HepG2 (cell line): Measurements from ENCODE around the gene KCTD6. TPM values are rescaled to one million over a fixed set of nuclear protein-coding genes. Genes with fewer than 3 reads are reported as not detected.
A peak's percentile ranks its signal among the peaks of the same experiment; 100 is the strongest.

Source experiments
- FOSL1 ChIP-seq: sonication (generic); formaldehyde crosslinking; IDR thresholded peaks from 2 replicates; pipeline ENCODE4 v1.9.0; 2021; ENCODE audit warnings: missing genetic modification reagents, borderline replicate concordance
- FOXC1 ChIP-seq: sonication (generic); formaldehyde crosslinking; IDR thresholded peaks from 2 replicates; pipeline ENCODE4 v1.8.0; 2022; ENCODE audit warnings: mild to moderate bottlenecking, missing genetic modification reagents, borderline replicate concordance
- PHB2 ChIP-seq: fragments of 450-650 bp; IDR thresholded peaks from 2 replicates; pipeline ENCODE4 v1.6.1; 2018; ENCODE audit not compliant: partially characterized antibody
- RFX3 ChIP-seq: IDR thresholded peaks from 2 replicates; pipeline ENCODE4 v1.6.1; 2016; ENCODE audit warnings: missing biosample characterization, missing genetic modification reagents
- TEAD2 ChIP-seq: sonication (generic); formaldehyde crosslinking; IDR thresholded peaks from 2 replicates; pipeline ENCODE4 v1.9.0; 2021; ENCODE audit warnings: missing genetic modification reagents
- TGIF2 ChIP-seq: IDR thresholded peaks from 2 replicates; pipeline ENCODE4 v1.6.1; 2016; ENCODE audit warnings: control low read depth, missing compliant biosample characterization
- ZFP90 ChIP-seq: sonication (generic); formaldehyde crosslinking; IDR thresholded peaks from 2 replicates; pipeline ENCODE4 v1.8.0; 2022; ENCODE audit warnings: missing genetic modification reagents, mild to moderate bottlenecking, inconsistent platforms, borderline replicate concordance
- ZNF292 ChIP-seq: sonication (generic); formaldehyde crosslinking; IDR thresholded peaks from 2 replicates; pipeline ENCODE4 v1.8.1; 2022; ENCODE audit warnings: mild to moderate bottlenecking, low read depth, missing genetic modification reagents, borderline replicate concordance
- ZNF496 ChIP-seq: sonication (generic); formaldehyde crosslinking; IDR thresholded peaks from 2 replicates; pipeline ENCODE4 v1.8.1; 2023; ENCODE audit warnings: mild to moderate bottlenecking, moderate library complexity, missing genetic modification reagents; ENCODE audit not compliant: insufficient replicate concordance
- ZNF598 ChIP-seq: sonication (generic); formaldehyde crosslinking; IDR thresholded peaks from 2 replicates; pipeline ENCODE4 v1.5.1; 2020; ENCODE audit warnings: mild to moderate bottlenecking, missing genetic modification reagents, borderline replicate concordance
- ZSCAN9 ChIP-seq: IDR thresholded peaks from 2 replicates; pipeline ENCODE4 v1.6.1; 2016; ENCODE audit warnings: borderline replicate concordance
- polyA plus RNA-seq, 8 experiments: library from polyadenylated mRNA; depleted of rRNA in 3 of 8; stranded (reverse) in 7 of 8; unstranded in 1 of 8; fragments of >200 nt; fragmentation: Illumina TruSeq in 4 of 8; extraction: Trizol in 4 of 8; gene quantifications; 2 replicates each; pipeline versions ENCODE4 v1.2.1 to v1.2.3, GENCODE V29; 2011 to 2016; ENCODE audit warnings: low read depth in 4 of 8, missing spikeins in 1 of 8, mixed read lengths in 1 of 8; ENCODE audit not compliant: insufficient read depth in 1 of 8
- total RNA-seq, 5 experiments: library from RNA; depleted of rRNA; stranded (reverse); fragments of >200 nt; fragmentation: Illumina TruSeq; extraction: Trizol; gene quantifications; 2 replicates each; pipeline ENCODE4 v1.2.3, GENCODE V29; 2016; ENCODE audit warnings: low read depth in 1 of 5
- TF ChIP-seq, protein P1 (sequence below): sonication (generic); formaldehyde crosslinking; IDR thresholded peaks from 2 replicates; pipeline ENCODE4 v1.5.0; 2020; ENCODE audit warnings: mild to moderate bottlenecking, missing genetic modification reagents, borderline replicate concordance
- TF ChIP-seq, protein P2 (sequence below): sonication (generic); formaldehyde crosslinking; IDR thresholded peaks from 2 replicates; pipeline ENCODE4 v1.4.0; 2020; ENCODE audit warnings: missing genetic modification reagents
- TF ChIP-seq, protein P3 (sequence below): sonication (generic); formaldehyde crosslinking; IDR thresholded peaks from 2 replicates; pipeline ENCODE4 v1.8.0; 2022; ENCODE audit warnings: missing genetic modification reagents, mild to moderate bottlenecking, borderline replicate concordance
- TF ChIP-seq, protein P4 (sequence below): sonication (generic); formaldehyde crosslinking; IDR thresholded peaks from 2 replicates; pipeline ENCODE4 v1.5.1; 2020; ENCODE audit warnings: missing genetic modification reagents, mild to moderate bottlenecking, borderline replicate concordance

The KCTD6 gene
- total and polyA plus RNA-seq, 2 of the 13 experiments (the other 11 are each of a cell fraction or from before 2014, with no cell fraction given): 13.4 to 14.2 TPM

DNA sequence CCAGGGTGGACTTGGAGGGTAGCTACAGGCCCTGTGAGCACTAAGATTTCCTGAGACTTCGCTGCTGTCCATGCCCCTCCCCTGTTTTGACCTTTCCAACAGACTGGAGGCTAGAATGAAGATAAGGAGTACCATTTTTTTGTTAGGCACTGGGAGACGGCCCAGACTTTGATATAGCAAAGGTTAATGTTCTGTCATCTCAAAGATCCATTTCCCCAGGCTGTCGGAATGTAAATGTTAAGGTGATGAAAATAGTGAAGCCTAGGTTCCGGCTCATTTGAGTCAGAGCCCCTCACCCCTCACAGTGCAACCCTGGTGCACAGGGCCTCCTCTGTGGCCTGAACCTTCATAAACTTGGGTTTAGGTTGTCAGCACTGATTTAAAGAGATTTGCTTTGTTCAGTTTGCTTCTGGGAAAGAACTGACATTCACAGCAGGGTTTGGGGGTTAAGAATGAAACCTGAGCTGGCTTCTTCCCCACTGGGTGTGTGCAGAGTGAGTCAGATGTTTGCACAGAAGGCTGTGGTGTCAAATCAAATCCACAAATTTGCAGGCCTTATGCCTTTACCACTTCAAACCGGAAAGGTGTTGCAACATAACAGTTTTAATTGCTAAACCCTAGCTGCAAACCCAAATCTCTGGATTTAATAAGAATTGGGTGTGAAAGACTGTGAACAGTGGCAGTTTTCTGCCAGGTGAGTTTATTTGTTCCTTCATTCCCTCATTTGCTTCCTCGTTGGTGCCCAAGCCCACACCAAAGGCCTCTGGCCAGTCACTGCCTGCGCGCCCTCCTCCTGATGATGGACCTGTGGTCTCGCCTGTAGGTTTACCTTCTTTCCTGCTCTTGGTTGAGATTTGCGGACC is 20.6 kb upstream of the KCTD6 start (continued):
- TF ChIP-seq, protein P1, sequence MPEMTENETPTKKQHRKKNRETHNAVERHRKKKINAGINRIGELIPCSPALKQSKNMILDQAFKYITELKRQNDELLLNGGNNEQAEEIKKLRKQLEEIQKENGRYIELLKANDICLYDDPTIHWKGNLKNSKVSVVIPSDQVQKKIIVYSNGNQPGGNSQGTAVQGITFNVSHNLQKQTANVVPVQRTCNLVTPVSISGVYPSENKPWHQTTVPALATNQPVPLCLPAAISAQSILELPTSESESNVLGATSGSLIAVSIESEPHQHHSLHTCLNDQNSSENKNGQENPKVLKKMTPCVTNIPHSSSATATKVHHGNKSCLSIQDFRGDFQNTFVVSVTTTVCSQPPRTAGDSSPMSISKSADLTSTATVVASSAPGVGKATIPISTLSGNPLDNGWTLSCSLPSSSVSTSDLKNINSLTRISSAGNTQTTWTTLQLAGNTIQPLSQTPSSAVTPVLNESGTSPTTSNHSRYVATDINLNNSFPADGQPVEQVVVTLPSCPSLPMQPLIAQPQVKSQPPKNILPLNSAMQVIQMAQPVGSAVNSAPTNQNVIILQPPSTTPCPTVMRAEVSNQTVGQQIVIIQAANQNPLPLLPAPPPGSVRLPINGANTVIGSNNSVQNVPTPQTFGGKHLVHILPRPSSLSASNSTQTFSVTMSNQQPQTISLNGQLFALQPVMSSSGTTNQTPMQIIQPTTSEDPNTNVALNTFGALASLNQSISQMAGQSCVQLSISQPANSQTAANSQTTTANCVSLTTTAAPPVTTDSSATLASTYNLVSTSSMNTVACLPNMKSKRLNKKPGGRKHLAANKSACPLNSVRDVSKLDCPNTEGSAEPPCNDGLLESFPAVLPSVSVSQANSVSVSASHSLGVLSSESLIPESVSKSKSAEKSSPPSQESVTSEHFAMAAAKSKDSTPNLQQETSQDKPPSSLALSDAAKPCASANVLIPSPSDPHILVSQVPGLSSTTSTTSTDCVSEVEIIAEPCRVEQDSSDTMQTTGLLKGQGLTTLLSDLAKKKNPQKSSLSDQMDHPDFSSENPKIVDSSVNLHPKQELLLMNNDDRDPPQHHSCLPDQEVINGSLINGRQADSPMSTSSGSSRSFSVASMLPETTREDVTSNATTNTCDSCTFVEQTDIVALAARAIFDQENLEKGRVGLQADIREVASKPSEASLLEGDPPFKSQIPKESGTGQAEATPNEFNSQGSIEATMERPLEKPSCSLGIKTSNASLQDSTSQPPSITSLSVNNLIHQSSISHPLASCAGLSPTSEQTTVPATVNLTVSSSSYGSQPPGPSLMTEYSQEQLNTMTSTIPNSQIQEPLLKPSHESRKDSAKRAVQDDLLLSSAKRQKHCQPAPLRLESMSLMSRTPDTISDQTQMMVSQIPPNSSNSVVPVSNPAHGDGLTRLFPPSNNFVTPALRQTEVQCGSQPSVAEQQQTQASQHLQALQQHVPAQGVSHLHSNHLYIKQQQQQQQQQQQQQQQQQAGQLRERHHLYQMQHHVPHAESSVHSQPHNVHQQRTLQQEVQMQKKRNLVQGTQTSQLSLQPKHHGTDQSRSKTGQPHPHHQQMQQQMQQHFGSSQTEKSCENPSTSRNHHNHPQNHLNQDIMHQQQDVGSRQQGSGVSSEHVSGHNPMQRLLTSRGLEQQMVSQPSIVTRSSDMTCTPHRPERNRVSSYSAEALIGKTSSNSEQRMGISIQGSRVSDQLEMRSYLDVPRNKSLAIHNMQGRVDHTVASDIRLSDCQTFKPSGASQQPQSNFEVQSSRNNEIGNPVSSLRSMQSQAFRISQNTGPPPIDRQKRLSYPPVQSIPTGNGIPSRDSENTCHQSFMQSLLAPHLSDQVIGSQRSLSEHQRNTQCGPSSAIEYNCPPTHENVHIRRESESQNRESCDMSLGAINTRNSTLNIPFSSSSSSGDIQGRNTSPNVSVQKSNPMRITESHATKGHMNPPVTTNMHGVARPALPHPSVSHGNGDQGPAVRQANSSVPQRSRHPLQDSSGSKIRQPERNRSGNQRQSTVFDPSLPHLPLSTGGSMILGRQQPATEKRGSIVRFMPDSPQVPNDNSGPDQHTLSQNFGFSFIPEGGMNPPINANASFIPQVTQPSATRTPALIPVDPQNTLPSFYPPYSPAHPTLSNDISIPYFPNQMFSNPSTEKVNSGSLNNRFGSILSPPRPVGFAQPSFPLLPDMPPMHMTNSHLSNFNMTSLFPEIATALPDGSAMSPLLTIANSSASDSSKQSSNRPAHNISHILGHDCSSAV: peak; percentile 63; the same call in 1 of the 2 replicates
- TF ChIP-seq, protein P2, sequence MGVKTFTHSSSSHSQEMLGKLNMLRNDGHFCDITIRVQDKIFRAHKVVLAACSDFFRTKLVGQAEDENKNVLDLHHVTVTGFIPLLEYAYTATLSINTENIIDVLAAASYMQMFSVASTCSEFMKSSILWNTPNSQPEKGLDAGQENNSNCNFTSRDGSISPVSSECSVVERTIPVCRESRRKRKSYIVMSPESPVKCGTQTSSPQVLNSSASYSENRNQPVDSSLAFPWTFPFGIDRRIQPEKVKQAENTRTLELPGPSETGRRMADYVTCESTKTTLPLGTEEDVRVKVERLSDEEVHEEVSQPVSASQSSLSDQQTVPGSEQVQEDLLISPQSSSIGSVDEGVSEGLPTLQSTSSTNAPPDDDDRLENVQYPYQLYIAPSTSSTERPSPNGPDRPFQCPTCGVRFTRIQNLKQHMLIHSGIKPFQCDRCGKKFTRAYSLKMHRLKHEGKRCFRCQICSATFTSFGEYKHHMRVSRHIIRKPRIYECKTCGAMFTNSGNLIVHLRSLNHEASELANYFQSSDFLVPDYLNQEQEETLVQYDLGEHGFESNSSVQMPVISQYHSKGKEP (CRISPR knock-in tag): no peak
- TF ChIP-seq, protein P3, sequence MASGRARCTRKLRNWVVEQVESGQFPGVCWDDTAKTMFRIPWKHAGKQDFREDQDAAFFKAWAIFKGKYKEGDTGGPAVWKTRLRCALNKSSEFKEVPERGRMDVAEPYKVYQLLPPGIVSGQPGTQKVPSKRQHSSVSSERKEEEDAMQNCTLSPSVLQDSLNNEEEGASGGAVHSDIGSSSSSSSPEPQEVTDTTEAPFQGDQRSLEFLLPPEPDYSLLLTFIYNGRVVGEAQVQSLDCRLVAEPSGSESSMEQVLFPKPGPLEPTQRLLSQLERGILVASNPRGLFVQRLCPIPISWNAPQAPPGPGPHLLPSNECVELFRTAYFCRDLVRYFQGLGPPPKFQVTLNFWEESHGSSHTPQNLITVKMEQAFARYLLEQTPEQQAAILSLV: no peak
- TF ChIP-seq ZNF496 (CRISPR knock-in tag) (no peak), ZNF598 (CRISPR knock-in tag) (no peak), TGIF2 (peak; percentile 55; the same call in 1 of the 2 replicates), ZNF292 (CRISPR knock-in tag) (peak; percentile 89; the same call in 1 of the 2 replicates), FOSL1 (CRISPR knock-in tag) (peak; percentile 100), TEAD2 (CRISPR knock-in tag) (no peak), ZFP90 (CRISPR knock-in tag) (peak; percentile 52; the same call in 1 of the 2 replicates), ZSCAN9 (CRISPR knock-in tag) (peak; percentile 81; the same call in 1 of the 2 replicates), RFX3 (CRISPR knock-in tag) (no peak), PHB2 (no peak), FOXC1 (CRISPR knock-in tag) (no peak)
- TF ChIP-seq, protein P4, sequence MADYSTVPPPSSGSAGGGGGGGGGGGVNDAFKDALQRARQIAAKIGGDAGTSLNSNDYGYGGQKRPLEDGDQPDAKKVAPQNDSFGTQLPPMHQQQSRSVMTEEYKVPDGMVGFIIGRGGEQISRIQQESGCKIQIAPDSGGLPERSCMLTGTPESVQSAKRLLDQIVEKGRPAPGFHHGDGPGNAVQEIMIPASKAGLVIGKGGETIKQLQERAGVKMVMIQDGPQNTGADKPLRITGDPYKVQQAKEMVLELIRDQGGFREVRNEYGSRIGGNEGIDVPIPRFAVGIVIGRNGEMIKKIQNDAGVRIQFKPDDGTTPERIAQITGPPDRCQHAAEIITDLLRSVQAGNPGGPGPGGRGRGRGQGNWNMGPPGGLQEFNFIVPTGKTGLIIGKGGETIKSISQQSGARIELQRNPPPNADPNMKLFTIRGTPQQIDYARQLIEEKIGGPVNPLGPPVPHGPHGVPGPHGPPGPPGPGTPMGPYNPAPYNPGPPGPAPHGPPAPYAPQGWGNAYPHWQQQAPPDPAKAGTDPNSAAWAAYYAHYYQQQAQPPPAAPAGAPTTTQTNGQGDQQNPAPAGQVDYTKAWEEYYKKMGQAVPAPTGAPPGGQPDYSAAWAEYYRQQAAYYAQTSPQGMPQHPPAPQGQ: no peak
